NB4 (cell line): ENCODE measurements around the gene CD83.

Experiments
- DNase-seq: peaks from one replicate; pipeline ENCODE4 v3.0.0; 2010; ENCODE audit warnings: low read depth
- H3K4me3 ChIP-seq: one replicate; pipeline ENCODE4 v1.5.1; 2011; ENCODE audit warnings: mild to moderate bottlenecking, low read depth, low read length, moderate library complexity
- CTCF ChIP-seq: IDR thresholded peaks from one replicate; pipeline ENCODE4 v1.5.1; 2012; ENCODE audit warnings: low read depth, low read length
- MAX ChIP-seq: IDR thresholded peaks from 2 replicates; pipeline ENCODE4 v1.6.1; 2011; ENCODE audit warnings: low read depth, low read length
- MYC ChIP-seq: IDR thresholded peaks from 2 replicates; pipeline ENCODE4 v1.6.1; 2011; ENCODE audit warnings: low read depth, low read length
- POLR2A ChIP-seq: IDR thresholded peaks from 2 replicates; pipeline ENCODE4 v1.6.1; 2011; ENCODE audit warnings: mild to moderate bottlenecking; ENCODE audit not compliant: insufficient read length; ENCODE audit errors: extremely low read depth

CD83 gene

GRCh38 chr6:14123386-14124111, 6.0 kb downstream of the CD83 start:
- DNase-seq, result peak; percentile 50
- H3K4me3 ChIP-seq, result no peak overlapping the region
- TF ChIP-seq CTCF (no peak), POLR2A (no peak), MAX (no peak), MYC (no peak)

GRCh38 chr6:14125346-14125745, 7.8 kb downstream of the CD83 start:
- no peak overlapping the region for H3K4me3 ChIP-seq
- no peak for DNase-seq
- no peak for TF ChIP-seq POLR2A
- TF ChIP-seq CTCF, result no peak
- no peak for TF ChIP-seq MAX
- TF ChIP-seq MYC, result no peak

GRCh38 chr6:14126191-14126590, 8.6 kb downstream of the CD83 start:
- DNase-seq, result no peak
- no peak overlapping the region for H3K4me3 ChIP-seq
- no peak for TF ChIP-seq MYC
- no peak for TF ChIP-seq POLR2A
- no peak for TF ChIP-seq MAX
- no peak for TF ChIP-seq CTCF

GRCh38 chr6:14127611-14128010, 10.0 kb downstream of the CD83 start:
- no peak for DNase-seq
- H3K4me3 ChIP-seq, result no peak overlapping the region

GRCh38 chr6:14128012-14128411, 10.4 kb downstream of the CD83 start:
- no peak for DNase-seq

More at GRCh38 chr6:14127611-14128010, 10.0 kb downstream of the CD83 start:
- TF ChIP-seq POLR2A, result no peak
- no peak for TF ChIP-seq MAX
- TF ChIP-seq CTCF, result no peak
- TF ChIP-seq MYC, result no peak

More at GRCh38 chr6:14128012-14128411, 10.4 kb downstream of the CD83 start:
- no peak overlapping the region for H3K4me3 ChIP-seq
- no peak for TF ChIP-seq CTCF
- TF ChIP-seq MAX, result no peak
- TF ChIP-seq MYC, result no peak
